ACHN (cell line): ENCODE results near the gene EMID1.
A peak's percentile ranks its signal among the peaks of the same experiment; 100 is the strongest.

Source experiments
- DNase-seq: peaks from one replicate; pipeline ENCODE4 v3.0.0-alpha.2; 2015
- in situ Hi-C: cut with HindIII; loops from 2 replicates; pipeline ENCODE4 v1.10.0; 2017; ENCODE audit warnings: low sequenced_read_pairs, low pct_ligation_motif_present, low pct_unique_long_range_greater_than_20kb

EMID1 gene

DNA sequence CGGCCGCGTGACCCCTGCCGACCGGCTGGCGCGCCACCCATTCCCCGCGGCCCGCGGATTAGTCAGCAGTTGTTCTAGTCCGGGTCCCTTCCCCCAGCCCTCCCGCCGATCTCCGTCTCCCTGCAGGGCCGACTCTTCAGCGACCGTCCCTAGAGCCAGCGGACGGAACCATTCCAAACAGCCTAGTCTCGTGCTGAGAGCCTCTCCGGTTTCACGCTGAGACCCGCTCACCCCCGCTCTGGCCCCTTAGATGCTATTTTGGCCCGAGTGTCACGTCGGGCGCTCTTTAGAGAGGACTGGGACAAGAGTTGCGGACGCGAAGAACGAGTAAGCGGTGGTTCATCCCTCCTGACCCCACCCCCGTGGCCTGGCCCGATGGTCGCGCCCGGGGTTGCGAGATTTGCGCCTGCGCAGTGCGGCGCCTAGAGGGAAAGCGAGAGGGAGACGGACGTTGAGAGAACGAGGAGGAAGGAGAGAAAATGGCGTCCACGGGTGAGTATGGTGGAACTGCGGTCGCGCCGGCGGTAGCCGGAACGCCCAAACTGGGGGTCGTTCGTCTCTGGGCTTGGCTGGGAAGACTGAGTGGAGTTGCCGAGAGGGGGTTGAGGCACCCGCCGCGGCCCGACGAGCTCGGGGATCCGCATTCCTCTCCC lies 62.3 kb downstream of the EMID1 start, which contains the start of the genes EWSR1 and RHBDD3:
Gene EWSR1, plus strand, starts transcription at position 411 of the 653 bp plus-strand sequence. Its CDS starts 69 bp downstream, at position 480.
Gene RHBDD3, minus strand, starts transcription at position 124 of the 653 bp plus-strand sequence. CDS start 2,355 bp downstream, outside the sequence.
- peak; percentile 92 for DNase-seq
- in situ Hi-C loops: no loop called here

DNA sequence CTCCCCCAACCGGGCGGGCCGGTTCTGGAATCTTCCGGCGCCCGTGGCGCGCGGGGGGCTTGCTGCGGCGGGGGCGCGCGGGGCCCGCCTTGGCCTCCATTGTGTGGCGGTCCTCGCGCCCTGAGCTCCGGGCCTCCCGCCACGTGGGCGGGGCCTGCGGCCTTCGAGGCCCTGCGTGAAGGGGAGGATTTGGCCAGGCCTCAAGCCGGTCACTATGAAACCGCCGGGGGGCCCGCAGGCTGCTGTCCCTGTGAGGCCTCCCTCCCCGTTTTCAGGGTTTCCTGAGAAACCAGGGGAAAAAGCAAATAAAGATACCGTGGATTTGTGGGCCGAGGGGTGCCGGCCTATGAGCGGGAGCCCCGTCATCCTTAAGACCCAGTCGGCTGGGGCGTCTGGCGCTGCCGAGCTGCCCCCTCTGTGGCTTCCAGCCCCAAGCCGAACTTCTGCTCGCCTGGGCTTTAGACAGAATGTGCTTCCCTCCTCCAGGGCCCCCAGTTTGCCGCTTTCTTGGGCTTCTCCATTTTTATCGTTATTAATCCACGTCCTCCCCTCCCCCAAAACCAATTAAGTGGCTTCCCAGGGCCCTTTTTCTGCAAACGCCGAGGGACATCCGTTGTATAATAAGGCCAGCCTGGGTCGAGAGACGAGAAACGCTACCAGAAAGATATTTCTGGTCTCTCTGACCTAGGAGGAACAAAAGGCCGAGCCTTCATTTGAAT lies 63.0 kb downstream of the EMID1 start:
- in situ Hi-C loops: no loop called here
- peak; percentile 51 for DNase-seq

DNA sequence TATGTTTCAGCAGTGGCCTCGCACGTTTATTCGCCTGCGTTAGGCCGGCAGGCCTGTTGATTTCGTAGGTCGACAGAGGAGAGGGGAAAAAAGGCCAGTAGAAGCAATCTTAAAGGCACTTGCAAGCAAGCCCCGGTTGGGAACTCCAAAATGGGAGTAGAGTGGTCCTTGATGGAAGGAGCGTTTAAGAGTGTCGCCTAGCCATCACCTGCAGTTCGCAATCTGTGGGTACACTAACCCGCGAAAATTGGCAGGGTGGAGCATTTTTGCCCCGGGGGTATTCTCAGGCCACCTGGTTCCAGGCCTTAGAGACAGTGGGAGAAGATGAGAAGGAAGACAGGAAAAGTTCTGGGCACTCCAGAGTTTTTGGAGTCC lies 63.5 kb downstream of the EMID1 start:
- in situ Hi-C loops: no loop called here
- DNase-seq: no peak

DNA sequence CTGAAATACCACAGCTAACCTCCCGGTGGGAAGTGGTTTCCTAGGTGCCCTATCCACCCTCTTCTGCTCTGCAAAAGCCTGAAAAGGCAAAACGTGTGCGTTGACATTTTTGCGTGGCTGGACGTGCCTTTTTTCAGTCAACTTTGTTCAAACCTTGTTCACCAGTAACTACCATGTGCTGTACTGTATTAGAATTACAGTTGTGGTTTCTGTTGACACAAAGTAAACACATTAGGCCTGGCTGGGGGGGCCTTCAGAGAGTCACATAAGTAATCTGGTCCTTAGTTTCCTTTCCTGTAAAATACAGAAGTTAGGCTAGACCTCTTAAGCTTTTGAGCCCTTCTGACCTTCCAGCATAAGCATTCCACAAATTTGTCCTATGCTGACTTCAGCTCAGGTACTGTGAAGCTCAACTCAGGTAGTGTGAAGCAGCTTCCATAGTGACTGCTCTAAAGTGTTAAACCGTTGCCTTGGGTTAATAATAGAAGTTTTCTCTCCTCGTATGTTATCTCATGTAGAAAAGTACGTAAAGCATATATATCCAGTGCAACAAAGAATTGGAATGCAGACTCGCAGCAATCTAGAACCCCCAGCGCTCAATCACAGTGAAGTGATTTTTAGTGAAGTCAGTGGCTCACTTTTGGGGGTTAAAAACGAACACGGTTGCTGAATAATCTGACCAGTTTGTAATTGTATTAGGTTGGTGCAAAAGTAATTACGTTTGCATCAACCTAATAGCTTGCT lies 64.2 kb downstream of the EMID1 start:
- in situ Hi-C loops: no loop called here
- no peak for DNase-seq

DNA sequence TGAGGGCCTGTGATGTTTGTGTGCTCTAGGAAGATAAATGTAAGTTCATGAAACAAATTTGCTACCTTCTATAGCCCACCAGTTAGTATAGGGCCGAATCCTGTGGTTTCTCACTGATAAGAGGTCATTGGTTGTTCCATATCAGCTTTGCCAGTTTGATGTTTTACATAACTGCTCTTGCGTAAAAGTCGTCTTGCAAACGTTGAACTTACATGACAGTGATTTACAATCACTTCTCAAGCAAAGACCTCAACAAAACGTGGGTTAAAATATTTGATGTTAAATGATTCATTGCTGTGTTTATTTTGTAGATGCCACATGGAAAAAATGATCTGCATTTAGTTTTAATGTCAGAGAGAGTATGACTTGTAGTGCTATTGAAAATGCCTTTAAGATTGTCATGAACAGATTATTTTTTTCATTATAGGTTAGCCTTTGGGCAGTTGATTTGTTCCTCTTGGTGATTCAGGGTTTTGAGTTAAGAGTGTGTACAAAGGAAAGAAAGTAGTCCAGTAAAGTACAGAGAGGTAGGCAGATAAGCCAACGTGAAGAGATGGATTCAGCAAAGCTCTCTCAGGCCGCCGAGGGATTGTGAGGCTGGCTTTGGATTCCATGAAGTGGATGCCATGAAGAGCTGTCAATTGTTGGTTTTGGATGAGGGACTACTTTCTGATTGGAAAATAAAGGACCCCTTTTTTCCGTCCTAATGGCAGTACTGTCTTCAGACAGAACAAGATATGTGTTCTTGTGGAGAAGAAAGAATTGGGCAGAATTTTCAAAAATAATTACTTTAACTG lies 65.0 kb downstream of the EMID1 start:
- no peak for DNase-seq
- in situ Hi-C loops: no loop called here

- no peak for DNase-seq
- in situ Hi-C loops: no loop called here
Observed at GRCh38 chr22:29272624-29273023, 66.9 kb downstream of the EMID1 start.

DNA sequence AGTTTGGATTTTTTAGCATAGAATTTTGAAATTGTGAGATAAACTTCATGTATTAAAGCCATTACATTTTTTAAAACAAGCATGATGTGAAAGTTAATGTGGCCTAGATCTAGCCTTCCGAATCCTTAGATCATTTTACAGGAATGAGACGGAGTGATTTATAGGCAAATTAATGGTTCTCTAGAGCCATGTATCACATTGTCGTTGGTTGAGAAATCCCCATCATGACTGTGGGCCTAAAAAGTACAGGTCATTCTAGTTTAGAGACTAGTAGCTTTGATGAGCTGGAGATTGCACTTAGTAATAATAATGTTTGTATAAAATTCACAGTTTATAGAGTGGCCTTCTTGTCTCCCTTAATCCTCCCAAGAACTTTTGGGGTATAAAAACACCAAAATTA lies 69.5 kb downstream of the EMID1 start:
- DNase-seq: no peak
- in situ Hi-C loops: no loop called here

DNA sequence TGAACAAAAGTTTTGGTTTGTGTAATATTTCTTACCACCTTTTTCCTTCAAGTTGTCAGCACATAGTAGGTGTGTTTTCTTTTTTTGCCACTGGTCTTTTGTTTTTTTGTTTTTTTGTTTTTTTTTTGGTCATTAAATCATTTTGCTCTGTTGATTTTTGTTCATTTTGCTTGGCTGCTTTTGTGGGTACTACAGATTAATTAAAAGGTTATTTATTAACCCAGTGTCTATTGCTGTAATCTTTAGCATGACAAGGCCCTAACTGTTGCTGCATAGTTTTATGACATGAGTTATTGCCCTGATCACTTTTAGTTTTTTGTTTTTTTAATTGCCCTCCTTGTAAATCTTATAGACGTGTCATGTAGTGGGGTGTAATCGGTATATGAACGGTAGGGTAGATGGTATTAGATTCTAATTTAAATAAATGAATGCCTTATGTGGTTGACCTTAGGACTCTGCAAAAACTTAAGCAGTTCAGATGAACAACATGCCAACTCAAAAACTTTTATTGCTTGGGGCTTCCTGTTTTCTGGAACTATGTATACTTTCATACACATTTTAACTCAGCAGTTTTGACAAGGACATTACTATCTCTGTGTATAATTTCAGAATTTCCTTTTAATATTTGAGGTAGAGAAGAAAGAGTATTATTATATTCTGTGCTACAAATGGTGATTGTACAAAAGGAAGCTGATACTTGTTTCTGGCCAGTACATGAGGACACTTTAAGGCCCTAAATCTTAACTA lies 70.3 kb downstream of the EMID1 start:
- in situ Hi-C loops: no loop called here
- no peak for DNase-seq

GRCh38 chr22:29277927-29278326 lies 72.2 kb downstream of the EMID1 start:
- DNase-seq: no peak
- in situ Hi-C loops: no loop called here

DNA sequence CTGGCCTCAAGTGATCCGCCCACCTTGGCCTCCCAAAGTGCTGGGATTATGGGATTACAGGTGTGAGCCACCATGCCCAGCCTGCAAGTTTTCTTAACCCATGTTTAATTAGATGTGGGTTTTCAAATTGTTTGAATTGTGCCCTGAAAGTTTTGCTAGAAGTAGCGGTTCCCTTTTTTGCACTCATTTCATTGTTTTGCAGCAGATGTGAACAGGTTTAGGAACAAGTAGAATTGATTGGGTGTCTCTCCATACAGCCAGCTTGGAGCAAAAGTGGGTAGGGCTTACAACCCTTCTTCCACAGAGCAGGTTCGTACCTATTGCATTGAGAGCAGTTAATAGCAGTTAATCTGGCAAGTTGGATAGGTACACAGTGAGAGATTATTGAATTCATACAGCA lies 78.5 kb downstream of the EMID1 start:
- DNase-seq: no peak
- in situ Hi-C loops: no loop called here

- no peak for DNase-seq
- in situ Hi-C loops: no loop called here
Observed at GRCh38 chr22:29288837-29289236, 83.1 kb downstream of the EMID1 start.

- in situ Hi-C loops: no loop called here
- no peak for DNase-seq
Observed at GRCh38 chr22:29290061-29290460, 84.4 kb downstream of the EMID1 start.

GRCh38 chr22:29291215-29291614 lies 85.5 kb downstream of the EMID1 start:
- no peak for DNase-seq
- in situ Hi-C loops: no loop called here

GRCh38 chr22:29292379-29292778 lies 86.7 kb downstream of the EMID1 start:
- no peak for DNase-seq
- in situ Hi-C loops: no loop called here

- in situ Hi-C loops: no loop called here
- DNase-seq: no peak
Observed at GRCh38 chr22:29298641-29299040, 92.9 kb downstream of the EMID1 start.

DNA sequence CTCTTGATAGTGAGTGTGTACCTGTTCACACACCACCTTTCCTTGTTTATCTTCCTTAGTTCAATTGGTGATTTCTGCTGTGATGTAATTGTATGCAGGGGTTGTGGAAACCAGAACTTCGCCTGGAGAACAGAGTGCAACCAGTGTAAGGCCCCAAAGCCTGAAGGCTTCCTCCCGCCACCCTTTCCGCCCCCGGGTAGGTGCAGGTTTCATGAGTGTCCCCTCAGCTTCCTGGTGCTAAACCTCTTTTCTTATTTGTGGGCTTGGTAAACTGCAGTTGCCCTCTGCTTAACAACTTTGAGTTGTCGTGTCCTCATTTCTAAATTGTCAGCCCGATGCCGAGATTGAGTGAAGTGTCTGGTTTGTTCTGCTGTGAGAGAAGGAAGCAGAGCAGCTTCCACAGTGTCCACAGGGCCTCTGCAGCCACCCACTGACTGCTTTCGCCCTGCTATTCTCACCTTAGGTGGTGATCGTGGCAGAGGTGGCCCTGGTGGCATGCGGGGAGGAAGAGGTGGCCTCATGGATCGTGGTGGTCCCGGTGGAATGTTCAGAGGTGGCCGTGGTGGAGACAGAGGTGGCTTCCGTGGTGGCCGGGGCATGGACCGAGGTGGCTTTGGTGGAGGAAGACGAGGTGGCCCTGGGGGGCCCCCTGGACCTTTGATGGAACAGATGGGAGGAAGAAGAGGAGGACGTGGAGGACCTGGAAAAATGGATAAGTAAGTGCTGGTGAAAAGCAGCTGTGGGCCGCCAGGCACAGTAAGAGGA lies 93.6 kb downstream of the EMID1 start:
- no peak for DNase-seq
- in situ Hi-C loops: no loop called here

GRCh38 chr22:29300467-29300806 lies 94.7 kb downstream of the EMID1 start:
- in situ Hi-C loops: no loop called here
- no peak for DNase-seq
